GM23248 (cell line): ENCODE data around the gene CTNNA3.

Experiments used
- EZH2 ChIP-seq: fragments of 200-600 bp; sonication (generic); IDR thresholded peaks from 2 replicates; pipeline ENCODE4 v1.6.1; 2018; ENCODE audit warnings: antibody characterized with exemption, mild to moderate bottlenecking; ENCODE audit not compliant: insufficient read depth, poor library complexity, severe bottlenecking
- EZH2phosphoT487 ChIP-seq: fragments of 200-600 bp; sonication (generic); IDR thresholded peaks from 2 replicates; pipeline ENCODE4 v1.6.1; 2018; ENCODE audit warnings: antibody characterized with exemption, moderate library complexity, mild to moderate bottlenecking, low read depth; ENCODE audit not compliant: insufficient read depth

DNA sequence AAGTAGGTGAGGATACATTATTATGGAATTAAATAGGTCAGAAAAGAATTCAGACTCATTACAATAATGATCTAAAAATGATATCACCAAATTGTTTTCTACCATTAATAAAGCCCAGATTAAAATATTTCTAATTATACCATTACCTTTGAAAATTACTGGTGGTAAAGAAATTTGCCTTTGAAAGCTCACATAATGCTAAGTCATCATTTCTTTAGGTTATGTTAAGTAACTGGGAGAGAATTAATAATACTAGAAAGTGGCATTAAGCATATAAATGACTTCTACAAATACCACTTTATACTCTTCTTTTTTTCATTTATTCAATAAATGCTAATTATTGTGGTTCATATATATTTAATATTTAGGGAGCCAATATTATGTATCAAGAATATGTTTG lies 1411.4 kb downstream of the CTNNA3 start:
- no peak for TF ChIP-seq EZH2
- TF ChIP-seq EZH2phosphoT487, result no peak
